SU-DHL-6 (cell line): Measurements from ENCODE around the gene SELE.

ENCODE experiments used
- CTCF ChIP-seq: fragments of 200-600 bp; sonication (generic); IDR thresholded peaks from one replicate; pipeline ENCODE4 v1.5.1; 2017; ENCODE audit warnings: antibody characterized with exemption, mild to moderate bottlenecking, low read length, moderate library complexity; ENCODE audit not compliant: insufficient read depth, poor library complexity, severe bottlenecking
- EZH2phosphoT487 ChIP-seq: fragments of 200-600 bp; sonication (generic), shearing (Covaris generic); conservative IDR thresholded peaks from 2 replicates; pipeline ENCODE4 v1.6.1; 2018; ENCODE audit warnings: mild to moderate bottlenecking, antibody characterized with exemption, low read length, moderate library complexity, mixed read lengths

- TF ChIP-seq CTCF (no peak), EZH2phosphoT487 (no peak)
These were observed 43.4 kb downstream of the SELE start for GRCh38 chr1:169690489-169690888.
